ENCODE data around the gene STRIP1.

- no peak for TF ChIP-seq POLR2AphosphoS5 (IDR thresholded peaks at IDR 0.05; ENCODE audit: insufficient read depth, low read depth, low read length)
- TF ChIP-seq POLR2A (IDR thresholded peaks at IDR 0.05; ENCODE audit: low read depth, low read length), result no peak
- TF ChIP-seq, protein P1, sequence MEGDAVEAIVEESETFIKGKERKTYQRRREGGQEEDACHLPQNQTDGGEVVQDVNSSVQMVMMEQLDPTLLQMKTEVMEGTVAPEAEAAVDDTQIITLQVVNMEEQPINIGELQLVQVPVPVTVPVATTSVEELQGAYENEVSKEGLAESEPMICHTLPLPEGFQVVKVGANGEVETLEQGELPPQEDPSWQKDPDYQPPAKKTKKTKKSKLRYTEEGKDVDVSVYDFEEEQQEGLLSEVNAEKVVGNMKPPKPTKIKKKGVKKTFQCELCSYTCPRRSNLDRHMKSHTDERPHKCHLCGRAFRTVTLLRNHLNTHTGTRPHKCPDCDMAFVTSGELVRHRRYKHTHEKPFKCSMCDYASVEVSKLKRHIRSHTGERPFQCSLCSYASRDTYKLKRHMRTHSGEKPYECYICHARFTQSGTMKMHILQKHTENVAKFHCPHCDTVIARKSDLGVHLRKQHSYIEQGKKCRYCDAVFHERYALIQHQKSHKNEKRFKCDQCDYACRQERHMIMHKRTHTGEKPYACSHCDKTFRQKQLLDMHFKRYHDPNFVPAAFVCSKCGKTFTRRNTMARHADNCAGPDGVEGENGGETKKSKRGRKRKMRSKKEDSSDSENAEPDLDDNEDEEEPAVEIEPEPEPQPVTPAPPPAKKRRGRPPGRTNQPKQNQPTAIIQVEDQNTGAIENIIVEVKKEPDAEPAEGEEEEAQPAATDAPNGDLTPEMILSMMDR (IDR thresholded peaks at IDR 0.05; ENCODE audit: extremely low read depth in 1 of 2, insufficient read depth in 1 of 2, low read depth in 1 of 2, low read length in 2 of 2), result no peak
Observed at GRCh38 chr1:110049801-110050601, 15.6 kb downstream of the STRIP1 start.

Measured in endothelial cell of umbilical vein (primary cell).